ENCODE results near the gene COPZ1.

DNA sequence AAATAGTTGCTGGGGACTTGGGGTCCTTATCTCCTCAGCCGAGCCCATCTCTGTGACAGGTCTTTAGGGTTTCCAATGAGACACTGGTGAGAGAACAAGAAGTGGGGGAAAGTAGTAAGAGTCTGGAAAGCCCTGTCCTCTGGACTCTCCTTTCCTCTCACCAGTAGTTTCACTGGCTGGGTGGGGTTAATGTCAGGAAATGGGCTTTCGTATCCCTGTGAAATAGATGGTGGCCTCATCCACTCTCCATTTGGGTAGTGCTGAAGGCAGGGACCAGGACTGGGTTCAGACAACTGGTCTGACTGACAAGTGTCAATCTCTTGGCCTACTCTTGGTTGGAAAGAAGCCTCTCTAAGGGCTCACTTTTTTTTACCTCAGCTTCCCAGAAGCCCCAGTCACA, 52.1 kb downstream of the COPZ1 start:
- TF ChIP-seq EZH2 (IDR thresholded peaks at IDR 0.05; ENCODE audit: insufficient read depth, poor library complexity, severe bottlenecking) (no peak), EZH2phosphoT487 (IDR thresholded peaks at IDR 0.05; ENCODE audit: insufficient read depth, low read depth) (no peak)

Data from GM23248 (cell line).